Adipose tissue (tissue), 3 donors: ENCODE measurements around the gene CFAP99. TPM values are rescaled to one million over a fixed set of nuclear protein-coding genes. Genes with fewer than 3 reads are reported as not detected.

ENCODE experiments used
- H3K27ac ChIP-seq: one replicate; pipeline ENCODE4 v1.5.1; 2013; ENCODE audit warnings: low read depth, low read length
- WGBS, 3 donors: extraction: QIAGEN DNeasy Blood & Tissue Kit; methylation state at CpG; one replicate each; pipeline ENCODE4 v1.1.7; 2013; 5-methylcytosine and 5-hydroxymethylcytosine counted together
- polyA plus RNA-seq, 3 donors: library from polyadenylated mRNA; stranded (reverse); fragments of 200-250 nt; gene quantifications; one replicate each; pipeline ENCODE4 v1.2.3, GENCODE V29; 2013
- donor health status: healthy with polysubstance abuse.
- donor health status: Bipolar disorder and iron deficiency.
- donor health status: healthy.

CFAP99 gene
- polyA plus RNA-seq, 3 donors = 0.09 to 0.86 TPM; not detected in 1

DNA sequence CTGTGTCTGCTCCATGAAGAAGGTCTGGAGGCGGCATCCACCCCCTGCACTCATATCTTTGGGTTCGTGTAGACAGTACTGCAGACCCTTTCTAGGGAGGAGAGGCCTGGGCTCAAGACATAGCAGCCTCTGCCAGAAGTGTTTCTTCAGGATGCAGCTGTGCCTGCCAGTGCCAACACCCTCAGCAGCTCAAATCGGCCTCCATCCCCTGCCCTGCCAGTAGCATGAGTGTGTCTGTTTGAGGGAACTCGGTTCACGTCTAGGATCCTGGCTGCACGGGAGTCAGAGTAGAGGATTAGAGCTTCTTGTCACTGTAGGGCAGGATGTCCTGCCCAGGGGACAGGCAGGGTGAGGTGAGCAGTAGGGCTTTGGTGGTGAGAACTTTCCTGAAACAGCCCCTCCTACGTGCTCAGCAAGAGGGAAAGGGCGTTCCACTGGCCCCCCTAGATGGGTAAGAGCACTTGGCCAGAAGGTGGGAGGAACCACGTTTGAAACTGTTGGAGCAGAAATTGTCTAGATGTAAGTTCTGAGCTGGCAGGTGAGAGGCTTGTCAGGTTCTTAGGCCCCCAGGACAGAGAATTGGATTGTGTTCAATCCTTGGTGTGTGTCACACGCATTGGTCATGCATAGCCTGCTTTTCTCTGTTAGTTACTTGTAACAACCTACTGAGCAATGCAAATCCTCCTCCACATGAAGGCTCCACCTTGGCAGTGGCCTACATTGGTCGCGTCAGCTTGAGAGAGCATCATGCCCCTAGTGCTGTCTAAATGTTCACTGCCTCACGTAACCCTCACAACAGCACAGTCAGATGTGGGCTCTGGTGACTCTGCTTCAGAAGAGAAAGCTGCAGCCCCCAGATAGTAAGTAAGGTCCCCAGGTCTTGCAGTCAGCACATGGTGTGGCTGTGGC lies 91.8 kb downstream of the CFAP99 start:
- WGBS, 3 donors = 86 to 87% (median 87%) methylated on average over 13 of the region's 13 CpGs
- H3K27ac ChIP-seq = no peak overlapping the region

DNA sequence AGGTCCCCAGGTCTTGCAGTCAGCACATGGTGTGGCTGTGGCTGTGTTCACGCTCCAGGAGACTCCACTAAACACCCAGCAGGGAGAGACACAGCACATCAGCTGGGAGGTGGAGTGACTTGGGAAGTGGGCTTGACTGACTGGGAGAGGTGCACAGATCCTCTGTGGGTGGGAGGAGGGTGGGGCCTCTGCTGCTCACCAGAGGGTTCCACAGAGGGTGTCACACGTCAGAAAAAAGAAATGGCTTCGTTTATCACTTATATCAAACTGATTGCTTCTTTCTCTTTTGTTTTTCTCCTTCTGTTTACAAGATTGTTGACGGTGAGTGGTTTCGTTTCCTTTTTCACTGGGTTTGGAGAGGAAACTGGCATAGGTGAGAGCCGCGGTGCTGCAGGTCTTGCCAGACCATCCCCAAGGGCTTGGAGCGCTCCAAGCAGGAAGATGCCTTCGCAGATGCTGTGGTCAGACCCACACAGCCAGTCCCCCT lies 92.9 kb downstream of the CFAP99 start:
- WGBS, 3 donors = 68 to 81% (median 72%) methylated on average over 9 of the region's 9 CpGs
- H3K27ac ChIP-seq = no peak overlapping the region

Other genes with a start within 250 kb of the CFAP99 start
- 1 to 10 TPM; 4.6 to 5.8 (median 5.7) TPM for gene HAUS3, start 176.8 kb upstream of the CFAP99 start, polyA plus RNA-seq
- gene POLN, start 176.8 kb upstream of the CFAP99 start, polyA plus RNA-seq = 10 to 100 TPM in 1 of 3 donors, 1 to 10 TPM in 2; 2.8 to 14.7 (median 5.7) TPM
- gene MXD4, start 156.8 kb upstream of the CFAP99 start, polyA plus RNA-seq = 10 to 100 TPM; 21.7 to 99.8 (median 53.5) TPM
- gene ZFYVE28, start 310 bp upstream of the CFAP99 start, polyA plus RNA-seq = 1 to 10 TPM; 4.4 to 6.9 (median 5.1) TPM
- 10 to 100 TPM; 17.7 to 24.4 (median 22.6) TPM for gene RNF4, start 50.2 kb downstream of the CFAP99 start, polyA plus RNA-seq
- gene FAM193A, start 117.7 kb downstream of the CFAP99 start, polyA plus RNA-seq = 10 to 100 TPM in 1 of 3 donors, 1 to 10 TPM in 2; 5.5 to 10.7 (median 9.7) TPM